T-helper 22 cell (primary cell): ENCODE data around the gene TRIM2.
A peak's percentile ranks its signal among the peaks of the same experiment; 100 is the strongest.

ENCODE experiments used
- DNase-seq: peaks from one replicate; pipeline ENCODE4 v3.0.0-alpha.2; 2020; ENCODE audit warnings: low read depth

Gene TRIM2

DNA sequence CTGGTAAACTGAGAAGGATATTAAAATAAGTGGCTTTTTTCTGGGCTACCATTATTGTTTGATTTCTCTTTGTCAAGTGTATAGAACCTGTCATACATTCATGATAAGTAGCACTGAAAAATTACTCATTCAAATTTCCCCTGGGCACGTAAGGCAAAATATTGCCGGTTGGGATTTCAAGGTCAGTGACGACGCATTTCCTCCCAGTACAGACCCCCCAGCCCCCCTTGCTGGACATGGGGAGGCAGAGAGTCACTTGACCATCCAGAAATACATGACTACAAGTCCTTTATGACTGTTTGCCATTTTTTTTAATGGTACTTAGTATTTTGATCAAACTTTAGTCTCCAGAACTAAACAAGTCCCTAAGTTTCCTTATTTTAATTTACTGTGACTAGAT is 133.4 kb downstream of the TRIM2 start:
- no peak for DNase-seq

DNA sequence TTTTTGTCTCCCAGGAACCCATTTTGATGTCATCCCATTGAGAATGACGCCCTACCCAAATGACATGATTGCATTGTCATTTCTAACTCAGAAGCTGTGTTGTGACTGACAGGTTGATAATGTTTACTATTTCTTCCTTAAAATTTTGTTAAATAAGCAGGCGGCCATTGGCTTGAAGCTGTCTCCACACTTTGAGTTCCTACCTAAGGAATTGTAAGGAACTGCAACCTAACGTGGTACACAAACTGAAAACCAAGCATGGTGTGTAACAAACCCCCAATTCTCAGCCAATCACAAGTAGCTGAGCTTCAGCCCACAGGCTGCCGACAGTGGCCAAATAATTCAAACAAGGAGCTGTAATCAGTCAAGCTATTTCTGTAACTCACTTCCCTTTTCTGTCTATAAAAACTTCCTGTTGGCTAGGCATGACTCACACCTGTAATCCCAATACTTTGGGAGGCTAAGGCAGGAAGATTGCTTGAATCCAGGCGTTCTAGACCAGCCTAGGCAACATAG is 137.4 kb downstream of the TRIM2 start:
- no peak for DNase-seq

DNA sequence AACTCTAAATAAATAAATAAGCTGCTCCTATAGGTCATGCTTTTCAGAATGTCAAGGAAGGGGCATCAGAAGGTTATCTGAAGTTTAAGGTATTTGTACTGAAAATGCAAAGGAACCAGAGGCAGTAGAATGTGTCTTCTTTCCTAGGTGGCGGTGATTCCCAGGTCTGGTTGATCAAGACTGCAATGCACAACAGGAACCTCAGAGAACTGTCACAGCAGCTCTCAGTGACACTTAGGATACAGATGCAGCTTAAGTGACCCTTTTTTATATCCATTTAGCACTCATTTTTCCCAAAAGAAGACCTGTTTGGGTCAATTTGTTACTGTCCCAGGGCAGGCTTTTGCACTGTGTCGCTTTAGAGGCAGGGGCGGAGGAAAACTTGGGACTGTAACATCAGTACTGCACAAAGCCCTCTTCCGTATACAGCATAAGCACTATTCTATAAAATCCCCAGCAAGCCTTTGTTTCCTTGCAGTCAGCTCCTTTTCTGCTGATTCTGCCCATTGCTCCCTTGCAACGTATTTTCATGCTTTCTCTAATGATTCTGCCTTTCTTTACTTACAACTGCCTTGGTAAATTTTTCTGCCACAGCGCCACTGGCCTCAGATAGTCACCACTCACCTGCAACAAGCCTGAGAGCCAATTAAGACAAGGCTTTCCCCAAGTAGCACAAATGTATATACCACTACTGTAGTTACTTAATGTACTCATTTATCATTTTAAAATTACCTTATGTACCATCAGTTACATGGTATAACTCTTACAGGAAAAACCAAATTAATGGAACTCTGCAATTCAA is 138.7 kb downstream of the TRIM2 start:
- no peak for DNase-seq

DNA sequence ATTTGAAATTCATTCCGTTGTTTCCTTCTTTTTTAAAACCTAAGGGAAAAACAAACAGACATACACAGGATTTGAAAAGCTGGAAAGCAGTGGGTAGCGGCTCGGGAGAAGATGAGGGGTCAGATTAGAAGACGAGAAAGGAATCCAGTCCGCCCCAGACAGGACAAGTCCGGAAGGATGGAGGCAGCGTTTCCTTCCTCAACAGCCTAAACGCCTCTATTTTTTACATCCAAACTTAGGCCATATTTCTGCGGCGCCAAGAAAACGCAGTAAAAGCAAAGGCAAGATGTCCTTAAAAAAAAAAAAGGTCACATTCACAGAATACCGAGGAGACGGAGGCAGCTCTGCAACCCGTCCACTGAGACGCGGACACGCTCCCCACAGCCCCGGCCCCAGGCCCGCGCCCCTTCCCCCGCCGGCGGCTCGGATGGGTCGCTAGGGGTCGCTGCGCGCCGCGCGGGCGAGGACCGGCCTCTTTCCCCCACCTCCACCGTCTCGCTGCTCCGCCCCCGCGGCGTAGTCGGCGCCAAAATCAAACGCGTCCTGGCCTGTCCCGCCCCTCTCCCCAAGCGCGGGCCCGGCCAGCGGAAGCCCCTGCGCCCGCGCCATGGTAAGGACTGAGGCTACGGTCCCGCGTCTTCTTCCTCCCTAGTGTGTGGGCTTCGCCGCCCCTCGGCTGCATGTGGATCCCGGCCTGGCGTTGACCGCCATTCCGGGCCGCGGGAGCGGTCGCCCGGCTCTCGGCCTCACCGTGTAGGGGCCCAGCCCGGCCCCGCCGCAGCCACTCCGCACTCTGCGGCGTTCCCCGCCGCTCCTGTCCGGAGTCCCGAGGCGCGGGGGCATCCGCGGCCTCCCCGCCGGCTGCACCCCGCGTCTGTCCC is 140.1 kb downstream of the TRIM2 start, which contains the start of gene MND1:
MND1 (plus strand) TSS at position 558 of the 881 bp plus-strand sequence; CDS start at position 608, 50 bp downstream.
- peak; percentile 77 for DNase-seq

DNA sequence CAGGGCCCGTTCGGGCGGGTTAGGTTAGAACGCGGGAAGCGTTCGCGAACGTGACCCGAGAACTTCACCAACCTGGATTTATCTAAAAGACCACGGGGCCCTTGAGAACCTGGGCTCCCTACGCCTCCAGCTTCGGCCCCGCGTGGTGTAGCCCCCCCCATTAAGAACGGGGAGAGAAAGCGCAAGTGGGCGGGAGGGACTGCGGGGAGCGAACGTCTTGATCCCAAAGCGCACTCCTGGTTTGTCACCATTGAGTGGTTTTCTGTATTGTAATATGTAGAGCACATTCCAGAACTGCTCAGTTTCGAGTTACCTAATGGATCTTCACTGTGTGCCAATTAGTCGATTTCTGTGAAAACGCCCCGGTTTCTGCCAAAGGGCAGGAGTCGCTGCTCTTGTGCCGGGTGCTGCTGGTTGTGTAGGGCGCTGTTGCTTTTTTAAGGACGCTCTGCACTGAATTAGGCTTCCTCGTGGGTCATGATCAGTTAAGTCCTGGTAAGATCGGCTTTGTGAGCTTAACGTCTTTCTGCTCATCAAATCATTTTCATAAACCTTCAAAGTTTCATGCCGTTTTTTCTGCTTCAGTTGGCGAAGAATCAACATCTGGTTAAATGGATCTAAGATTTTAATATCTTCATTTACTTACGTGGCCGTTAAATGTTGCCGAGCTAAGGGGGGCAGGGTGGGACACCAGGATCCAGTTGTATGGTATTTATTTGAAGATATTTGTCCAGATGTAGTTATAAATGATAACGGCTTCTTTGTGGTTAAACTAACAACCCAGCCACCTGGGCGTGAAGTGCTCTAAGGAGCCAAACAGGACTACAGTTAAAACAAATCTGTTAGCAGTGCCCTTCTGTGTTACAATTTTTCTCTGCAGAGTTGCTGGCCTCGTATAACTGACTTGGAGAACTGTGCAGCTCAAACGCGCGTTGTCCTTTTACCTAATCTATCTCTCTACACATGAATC is 141.1 kb downstream of the TRIM2 start:
- peak; percentile 16 for DNase-seq

DNA sequence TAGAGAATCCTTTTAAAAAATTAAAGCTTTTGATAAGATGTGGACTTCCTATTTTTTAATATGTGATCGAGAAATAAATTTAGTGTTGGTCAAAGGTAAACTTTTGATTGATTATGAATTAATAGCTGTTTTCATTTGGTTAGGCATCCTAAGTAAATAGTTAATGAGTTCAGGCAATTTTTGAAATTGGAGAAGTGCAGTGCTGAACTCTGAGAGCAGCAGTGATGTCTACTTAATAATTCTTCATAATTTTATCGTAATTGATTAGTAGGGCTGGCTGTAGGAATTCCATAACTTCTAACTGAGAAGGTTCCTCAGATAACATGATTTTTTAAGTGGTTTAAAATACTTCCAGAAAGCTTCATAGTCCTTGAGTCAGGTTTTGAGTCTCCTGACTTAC is 141.8 kb downstream of the TRIM2 start:
- DNase-seq, result no peak

DNA sequence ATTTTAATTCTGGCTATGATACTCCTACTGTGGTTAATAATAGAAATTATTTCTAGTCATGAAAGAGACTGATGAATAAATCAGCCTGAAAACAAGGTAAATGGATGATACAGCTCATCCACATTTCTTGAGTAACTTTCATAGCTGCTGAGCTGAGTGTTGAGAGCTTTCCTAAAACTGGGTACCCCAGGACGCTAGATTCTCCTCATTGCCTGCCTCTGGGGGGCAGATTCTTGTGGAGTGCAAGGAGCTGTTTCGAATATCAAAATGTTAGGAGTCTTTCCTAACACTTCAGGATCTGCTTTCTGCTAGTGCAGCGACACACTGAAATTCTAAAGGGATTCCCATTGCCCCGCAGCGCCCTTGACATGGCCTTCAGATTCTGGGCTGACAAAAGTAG is 142.3 kb downstream of the TRIM2 start:
- DNase-seq, result no peak

DNA sequence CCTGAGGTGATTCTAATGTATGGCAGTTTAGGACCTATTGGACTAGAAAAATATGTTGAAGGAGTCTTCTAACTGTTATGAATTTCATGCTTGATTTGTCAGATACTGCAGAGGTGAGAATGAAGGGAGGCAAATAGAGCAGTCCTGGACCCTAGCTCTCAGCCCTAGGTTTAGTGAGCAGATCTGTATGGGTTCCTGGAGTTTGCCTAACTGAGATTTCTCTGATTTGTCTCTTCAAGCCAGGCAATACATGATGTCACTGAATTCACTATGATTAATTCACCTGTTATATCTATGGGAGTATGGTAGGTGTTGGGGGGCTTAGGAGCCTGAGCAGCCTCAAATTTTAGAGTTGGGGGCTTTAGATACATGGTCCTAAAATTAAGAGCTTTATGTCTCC is 142.9 kb downstream of the TRIM2 start:
- no peak for DNase-seq

DNA sequence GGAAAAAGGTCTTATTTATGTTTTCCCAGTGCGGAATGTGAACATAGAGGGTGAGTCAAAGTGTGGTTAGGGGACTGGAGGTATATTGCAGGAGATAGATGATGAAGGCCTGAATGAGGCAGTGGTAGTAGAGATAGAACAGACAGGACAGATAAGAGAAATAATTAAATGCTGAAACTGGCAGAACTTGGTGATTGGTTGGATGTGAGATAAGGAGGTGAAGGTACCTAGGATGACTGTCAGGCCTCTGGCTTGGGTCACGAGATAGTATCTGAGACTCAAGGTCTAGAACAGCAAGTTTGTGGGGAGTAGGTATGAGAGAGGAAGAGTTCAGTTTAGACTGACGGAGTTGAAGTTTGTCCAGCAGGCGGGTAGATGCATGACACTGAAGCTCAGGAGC is 143.8 kb downstream of the TRIM2 start:
- DNase-seq, result no peak

DNA sequence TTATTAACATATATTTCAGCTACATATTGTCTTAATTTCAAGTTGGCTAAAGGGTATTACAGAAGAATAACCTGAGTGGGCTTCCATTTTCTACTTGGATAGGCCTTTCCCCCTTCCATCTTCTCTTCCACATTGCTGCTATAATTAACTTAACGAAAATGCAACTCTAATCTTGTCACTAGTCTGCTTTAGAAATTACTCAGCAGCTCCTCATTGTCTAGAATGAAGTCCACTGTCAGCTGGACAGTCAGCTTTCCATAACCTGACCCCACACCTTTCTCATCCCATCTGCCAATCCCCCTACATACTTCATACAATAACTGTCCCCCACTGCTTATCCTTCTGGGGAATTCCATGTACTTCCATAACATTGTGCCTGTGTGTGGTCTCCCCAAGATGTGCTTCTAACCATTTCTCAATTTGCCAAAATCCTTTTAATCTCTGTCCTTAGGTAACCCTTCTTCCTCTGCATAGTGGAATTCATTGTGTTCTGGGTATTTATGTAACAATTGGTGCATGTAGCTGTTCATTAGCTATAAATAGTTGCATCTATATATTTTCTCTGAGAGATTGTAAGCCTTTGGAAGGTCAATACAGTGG is 145.1 kb downstream of the TRIM2 start:
- DNase-seq, result no peak

DNA sequence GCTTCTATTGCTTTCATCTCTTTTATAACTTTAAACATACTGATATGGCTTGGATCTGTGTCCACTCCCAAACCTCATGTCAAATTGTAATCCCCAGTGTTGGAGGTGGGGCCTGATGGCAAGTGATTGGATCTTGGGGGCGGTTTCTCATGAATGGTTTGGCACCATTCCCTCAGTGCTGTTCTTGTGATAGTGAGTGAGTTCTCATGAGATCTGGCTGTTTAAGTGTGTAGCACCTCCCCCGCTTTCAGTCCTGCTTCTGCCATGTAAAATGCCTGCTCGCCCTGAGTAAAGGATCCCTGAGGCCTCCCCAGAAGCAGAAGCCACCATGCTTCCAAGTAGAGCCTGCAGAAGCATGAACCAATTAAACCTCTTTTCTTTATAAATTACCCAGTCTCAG is 157.9 kb downstream of the TRIM2 start:
- no peak for DNase-seq

DNA sequence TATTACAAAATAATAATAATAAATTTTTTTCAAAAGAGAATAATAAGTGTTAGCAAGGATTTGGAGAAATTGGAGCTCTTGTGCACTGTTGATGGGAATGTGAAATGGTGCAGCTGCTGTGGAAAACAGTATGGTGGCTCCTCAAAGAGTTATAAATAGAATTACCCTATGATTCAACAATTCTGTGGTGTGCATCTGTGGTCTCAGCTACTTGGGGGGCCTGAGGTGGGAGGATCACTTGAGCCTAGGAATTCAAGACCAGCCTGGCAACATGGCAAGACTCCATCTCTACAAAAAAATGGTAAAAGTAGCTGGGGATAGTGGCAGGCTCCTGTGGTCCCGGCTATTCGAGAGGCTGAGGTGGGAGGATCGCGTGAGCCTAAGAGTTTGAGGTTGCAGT is 159.8 kb downstream of the TRIM2 start:
- DNase-seq, result no peak

DNA sequence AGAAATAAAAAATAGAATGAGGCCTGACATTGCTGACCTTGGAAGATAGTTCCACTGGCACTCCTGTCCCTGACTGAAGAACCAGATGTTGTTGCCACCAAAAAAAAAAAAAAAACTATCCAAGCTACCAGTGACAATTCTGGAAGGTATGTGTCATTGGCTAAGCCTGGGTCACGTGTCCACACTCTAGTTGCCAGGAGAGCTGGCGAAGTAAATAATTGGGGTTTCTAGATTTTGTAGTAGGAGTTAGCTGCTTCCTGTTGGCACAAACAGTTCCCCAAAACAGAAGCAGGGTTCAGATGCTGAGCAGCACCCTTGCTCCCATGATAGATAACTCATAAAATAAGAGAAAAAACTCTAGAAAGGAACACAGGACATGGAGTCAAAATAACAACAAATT is 160.8 kb downstream of the TRIM2 start:
- DNase-seq, result no peak

DNA sequence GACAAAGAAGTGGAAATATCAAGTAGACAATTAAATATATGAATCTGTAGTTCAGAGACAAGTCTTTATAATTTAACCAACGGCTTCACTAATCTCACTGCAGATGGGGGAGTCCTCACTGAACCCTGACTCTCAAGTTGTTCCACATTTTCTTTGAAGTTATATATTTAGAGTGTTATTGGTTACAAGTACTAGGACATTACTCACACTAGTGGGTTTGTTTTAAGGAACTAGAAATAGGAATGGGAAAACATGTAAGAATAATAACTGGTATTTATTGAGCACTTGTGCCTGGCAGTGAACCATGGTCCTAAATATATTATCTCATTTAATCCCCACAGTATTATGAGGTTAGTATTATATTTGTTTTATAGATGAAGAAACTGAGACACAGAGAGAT is 162.2 kb downstream of the TRIM2 start:
- DNase-seq, result no peak

DNA sequence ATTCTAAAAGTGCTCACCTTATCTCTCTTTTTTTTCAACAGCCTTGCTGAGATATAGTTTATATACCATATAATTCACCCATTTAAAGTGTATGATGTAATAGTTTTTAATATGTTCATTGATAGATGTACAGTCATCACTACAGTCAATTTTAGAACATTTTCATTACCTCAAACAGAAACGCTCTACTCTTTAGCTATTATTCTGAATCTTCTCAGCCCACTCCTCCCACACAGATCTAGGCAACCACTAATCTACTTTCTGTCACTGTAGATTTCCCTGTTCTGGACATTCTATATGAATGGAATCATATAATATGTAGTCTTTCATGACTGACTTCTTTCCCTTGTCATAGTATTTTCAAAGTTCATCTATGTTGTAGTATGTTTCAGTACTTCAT is 162.8 kb downstream of the TRIM2 start:
- DNase-seq, result no peak

DNA sequence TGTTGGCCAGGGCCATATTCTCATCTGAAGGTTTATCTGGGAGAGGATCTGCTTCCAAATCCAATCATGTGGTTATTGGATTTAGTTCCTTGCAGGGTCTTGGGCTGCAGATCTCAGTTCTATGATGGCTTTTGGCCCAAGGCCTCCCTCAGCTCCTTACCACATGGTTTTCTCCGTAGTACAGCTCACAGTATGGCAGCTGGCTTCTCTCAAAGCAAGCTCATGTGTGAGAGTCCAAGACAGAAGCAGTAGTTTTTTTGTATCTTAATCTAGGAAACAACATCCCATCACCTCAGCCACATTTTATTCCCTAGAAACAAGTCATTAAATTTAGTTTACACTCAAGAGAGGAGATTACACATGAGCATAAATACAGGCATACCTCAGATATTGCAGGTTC is 164.8 kb downstream of the TRIM2 start:
- DNase-seq, result no peak

DNA sequence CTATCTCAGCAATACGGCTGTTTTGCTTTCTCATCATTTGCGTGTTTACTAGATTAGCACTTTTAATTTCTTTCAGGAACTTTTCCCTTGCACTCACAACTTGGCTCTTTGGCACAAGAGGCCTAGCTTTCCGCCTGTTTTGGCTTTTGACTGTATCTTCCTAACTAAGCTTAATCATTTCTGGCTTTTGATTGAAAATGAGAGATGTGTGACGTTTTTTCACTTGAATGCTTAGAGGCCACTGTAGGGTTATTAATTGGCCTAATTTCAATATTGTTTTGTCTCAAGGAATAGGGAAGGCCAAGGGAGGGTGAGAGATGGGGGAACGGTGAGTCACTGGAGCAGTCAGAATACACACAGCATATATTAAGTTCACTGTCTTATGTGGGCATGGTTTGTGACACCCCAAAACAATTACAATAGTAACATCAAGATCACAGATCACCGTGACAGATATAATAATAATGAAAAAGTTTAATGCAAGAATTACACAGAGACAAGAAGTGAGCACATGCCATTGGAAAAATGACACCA is 167.5 kb downstream of the TRIM2 start:
- no peak for DNase-seq

DNA sequence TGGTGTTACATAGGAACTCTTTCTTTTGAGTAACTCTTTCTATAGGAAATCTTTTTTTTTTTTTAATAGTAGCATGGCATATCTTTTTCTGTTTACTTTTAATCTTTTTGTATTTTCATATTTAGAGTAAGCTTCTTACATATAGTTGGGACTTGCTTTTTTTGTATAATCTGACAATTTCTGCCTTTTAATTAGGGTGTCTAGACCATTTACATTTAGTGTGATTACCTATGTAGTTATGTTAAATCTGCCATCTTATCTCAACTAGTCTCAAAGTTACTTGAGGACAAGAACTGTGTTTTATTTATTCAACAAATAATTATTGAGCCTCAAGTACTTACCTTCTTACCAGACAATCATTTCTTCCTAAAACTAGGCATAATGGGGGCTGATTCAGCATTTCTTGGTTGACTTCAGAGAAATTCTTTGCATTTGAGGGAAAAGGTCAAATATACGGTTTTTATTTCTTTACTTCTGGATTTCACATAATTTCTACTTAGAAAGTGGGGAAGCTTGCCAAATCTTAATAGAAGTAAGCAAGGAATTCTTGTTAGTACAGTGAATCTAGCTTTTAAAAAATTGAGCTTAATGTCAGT is 168.8 kb downstream of the TRIM2 start:
- no peak for DNase-seq

DNA sequence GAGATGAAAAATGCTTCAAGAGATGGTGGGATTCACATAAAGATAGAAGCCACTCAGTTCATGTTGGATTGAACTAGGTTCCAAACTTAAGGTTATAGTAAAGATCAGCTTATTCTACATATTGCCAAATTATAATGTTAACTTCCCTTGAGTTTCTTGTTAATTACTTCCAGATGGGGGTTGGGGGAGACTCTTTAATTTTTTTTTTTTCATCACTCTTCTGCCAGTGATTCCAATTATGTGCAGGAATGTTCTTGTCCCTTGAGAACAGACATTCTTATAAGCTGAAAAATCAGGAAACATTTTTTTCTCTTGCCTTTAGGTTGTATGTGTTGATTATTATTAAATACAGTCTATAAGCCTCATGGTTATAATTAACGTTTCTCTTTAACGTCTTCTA is 170.2 kb downstream of the TRIM2 start:
- no peak for DNase-seq

DNA sequence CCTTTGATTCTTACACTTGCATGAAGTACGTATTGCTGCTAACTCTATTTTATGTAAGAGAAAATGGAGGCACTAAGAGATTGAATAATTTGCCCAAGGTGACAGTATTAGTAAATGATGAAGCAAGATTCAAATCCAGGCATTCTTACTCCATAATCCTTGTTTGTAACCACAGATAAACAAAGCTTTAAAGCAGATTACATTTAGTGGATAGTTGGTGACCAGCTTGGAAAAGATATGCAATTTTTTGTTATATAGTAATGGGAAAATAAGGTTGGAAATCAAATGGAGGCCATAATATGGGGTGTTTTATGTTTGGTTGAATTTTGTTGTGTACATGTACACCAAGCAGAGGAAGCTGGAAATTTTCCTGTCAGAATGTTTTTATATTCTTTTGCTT is 171.1 kb downstream of the TRIM2 start:
- no peak for DNase-seq

DNA sequence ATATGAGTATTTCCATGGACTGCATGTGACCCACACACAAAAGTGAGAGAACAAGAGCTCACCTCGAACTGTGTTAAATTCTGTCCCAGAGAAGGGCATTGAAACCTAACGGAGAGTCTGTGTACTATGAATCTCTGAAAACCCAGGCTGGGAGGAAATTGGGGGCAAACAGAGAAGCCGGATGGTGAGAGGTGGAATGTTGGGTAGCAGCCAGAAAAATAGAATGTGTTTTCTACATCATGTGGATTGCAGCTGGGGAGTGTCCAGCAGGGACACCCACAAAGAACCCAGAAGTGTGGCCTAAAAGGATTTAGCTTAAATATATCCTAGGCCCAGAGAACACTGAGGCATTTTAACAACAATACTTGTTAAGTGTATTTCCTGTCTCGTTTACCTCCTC is 178.9 kb downstream of the TRIM2 start:
- DNase-seq, result no peak
